Measurements from ENCODE around the gene FAM234A.
"Not testable (repeated sequence)": the region's sequence is repeated elsewhere in the genome, so short reads cannot be mapped to it uniquely, and the experiment has no call there.

DNA sequence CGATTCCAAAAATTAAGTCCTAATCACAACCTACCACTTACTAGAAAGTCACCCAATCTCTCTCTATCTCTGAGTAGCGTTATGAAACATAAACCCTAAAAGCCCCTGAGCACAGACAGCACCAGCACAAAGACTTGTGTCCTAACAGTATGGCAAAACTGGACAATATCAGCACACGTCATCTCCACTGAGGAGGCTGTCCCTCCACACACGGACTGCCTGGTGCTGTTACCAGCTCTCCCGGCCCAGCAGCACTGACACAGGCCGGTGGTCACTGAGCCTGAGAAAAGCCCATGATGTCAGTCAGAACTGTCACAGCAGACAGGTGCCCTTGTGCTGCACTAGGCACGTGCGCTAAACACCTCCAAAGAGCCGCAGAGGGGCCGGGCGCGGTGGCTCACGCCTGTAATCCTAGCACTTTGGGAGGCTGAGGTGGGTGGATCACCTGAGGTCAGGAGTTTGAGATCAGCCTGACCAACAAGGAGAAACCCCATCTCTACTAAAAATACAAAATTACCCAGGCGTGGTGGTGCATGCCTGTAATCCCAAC is 22.9 kb upstream of the FAM234A start:
- TF ChIP-seq, protein P1, sequence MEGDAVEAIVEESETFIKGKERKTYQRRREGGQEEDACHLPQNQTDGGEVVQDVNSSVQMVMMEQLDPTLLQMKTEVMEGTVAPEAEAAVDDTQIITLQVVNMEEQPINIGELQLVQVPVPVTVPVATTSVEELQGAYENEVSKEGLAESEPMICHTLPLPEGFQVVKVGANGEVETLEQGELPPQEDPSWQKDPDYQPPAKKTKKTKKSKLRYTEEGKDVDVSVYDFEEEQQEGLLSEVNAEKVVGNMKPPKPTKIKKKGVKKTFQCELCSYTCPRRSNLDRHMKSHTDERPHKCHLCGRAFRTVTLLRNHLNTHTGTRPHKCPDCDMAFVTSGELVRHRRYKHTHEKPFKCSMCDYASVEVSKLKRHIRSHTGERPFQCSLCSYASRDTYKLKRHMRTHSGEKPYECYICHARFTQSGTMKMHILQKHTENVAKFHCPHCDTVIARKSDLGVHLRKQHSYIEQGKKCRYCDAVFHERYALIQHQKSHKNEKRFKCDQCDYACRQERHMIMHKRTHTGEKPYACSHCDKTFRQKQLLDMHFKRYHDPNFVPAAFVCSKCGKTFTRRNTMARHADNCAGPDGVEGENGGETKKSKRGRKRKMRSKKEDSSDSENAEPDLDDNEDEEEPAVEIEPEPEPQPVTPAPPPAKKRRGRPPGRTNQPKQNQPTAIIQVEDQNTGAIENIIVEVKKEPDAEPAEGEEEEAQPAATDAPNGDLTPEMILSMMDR (conservative IDR thresholded peaks at IDR 0.05; ENCODE audit: low read length): not testable (repeated sequence)
- not testable (repeated sequence) for TF ChIP-seq EZH2phosphoT487 (IDR thresholded peaks at IDR 0.05; ENCODE audit: borderline replicate concordance, low read depth, low read length)
